Measurements from ENCODE around the gene RBM15B.

GRCh38 chr3:51357856-51358255 lies 33.2 kb upstream of the RBM15B start:
- TF ChIP-seq CTCF (IDR thresholded peaks at IDR 0.05) (no peak), POLR2A (IDR thresholded peaks at IDR 0.05) (no peak), POLR2AphosphoS5 (IDR thresholded peaks at IDR 0.05) (no peak), EP300 (IDR thresholded peaks at IDR 0.05; ENCODE audit: low read depth) (no peak)

All from transverse colon (tissue), 4 donors.